H9 (cell line): ENCODE data around the gene SDHAF2. TPM values are rescaled to one million over a fixed set of nuclear protein-coding genes. Genes with fewer than 3 reads are reported as not detected.

Experiments used
- DNase-seq: peaks from one replicate; pipeline ENCODE4 v3.0.0-alpha.2; 2017
- H2AFZ ChIP-seq: one replicate; pipeline ENCODE4 v1.6.1; 2013; ENCODE audit warnings: mild to moderate bottlenecking, low read length, control low read depth, moderate library complexity
- H2AK5ac ChIP-seq: 2 replicates; pipeline ENCODE4 v1.6.1; 2013; ENCODE audit warnings: low read length, control low read depth, mixed read lengths; ENCODE audit not compliant: insufficient read length
- H2BK120ac ChIP-seq: one replicate; pipeline ENCODE4 v1.6.1; 2013; ENCODE audit warnings: low read depth, mild to moderate bottlenecking, low read length, control low read depth, inconsistent platforms; ENCODE audit not compliant: poor library complexity, severe bottlenecking
- H2BK12ac ChIP-seq: 2 replicates; pipeline ENCODE4 v1.6.1; 2013; ENCODE audit warnings: low read length, control low read depth, mixed read lengths, low read depth; ENCODE audit not compliant: insufficient read length
- H2BK15ac ChIP-seq: 2 replicates; pipeline ENCODE4 v1.6.1; 2013; ENCODE audit warnings: low read depth, low read length, control low read depth
- H2BK20ac ChIP-seq: one replicate; pipeline ENCODE4 v1.6.1; 2013; ENCODE audit warnings: low read depth, mild to moderate bottlenecking, low read length, control low read depth, inconsistent platforms; ENCODE audit not compliant: poor library complexity, severe bottlenecking
- H2BK5ac ChIP-seq: 2 replicates; pipeline ENCODE4 v1.6.1; 2013; ENCODE audit warnings: low read length, control low read depth, mixed read lengths; ENCODE audit not compliant: insufficient read length
- H3K14ac ChIP-seq: 2 replicates; pipeline ENCODE4 v1.6.1; 2013; ENCODE audit warnings: low read length, control low read depth; ENCODE audit not compliant: insufficient read depth
- H3K18ac ChIP-seq: 2 replicates; pipeline ENCODE4 v1.6.1; 2013; ENCODE audit warnings: low read depth, mild to moderate bottlenecking, mixed read lengths, low read length, control low read depth; ENCODE audit not compliant: insufficient read length
- H3K23ac ChIP-seq: 2 replicates; pipeline ENCODE4 v1.6.1; 2013; ENCODE audit warnings: low read length, control low read depth, mixed read lengths, low read depth; ENCODE audit not compliant: insufficient read length
- H3K23me2 ChIP-seq: 2 replicates; pipeline ENCODE4 v1.6.1; 2013; ENCODE audit warnings: low read depth, mild to moderate bottlenecking, mixed read lengths, low read length, control low read depth; ENCODE audit not compliant: insufficient read length, poor library complexity, severe bottlenecking
- H3K27ac ChIP-seq: 2 replicates; pipeline ENCODE4 v1.5.1; 2013; ENCODE audit warnings: low read length, control low read depth, mixed read lengths, low read depth; ENCODE audit not compliant: insufficient read length
- H3K27me3 ChIP-seq: 2 replicates; pipeline ENCODE4 v1.6.1; 2013; ENCODE audit warnings: low read length, control low read depth, inconsistent platforms; ENCODE audit not compliant: insufficient read depth
- H3K4ac ChIP-seq: 2 replicates; pipeline ENCODE4 v1.6.1; 2013; ENCODE audit warnings: low read depth, mild to moderate bottlenecking, control low read depth, inconsistent platforms, low read length, moderate library complexity
- H3K4me1 ChIP-seq: 2 replicates; pipeline ENCODE4 v1.6.1; 2013; ENCODE audit warnings: low read length, control low read depth, inconsistent platforms; ENCODE audit not compliant: insufficient read depth
- H3K4me2 ChIP-seq: 2 replicates; pipeline ENCODE4 v1.6.1; 2013; ENCODE audit warnings: low read length, control low read depth, mixed read lengths; ENCODE audit not compliant: insufficient read length, insufficient read depth
- H3K56ac ChIP-seq: 2 replicates; pipeline ENCODE4 v1.6.1; 2013; ENCODE audit warnings: low read depth, mild to moderate bottlenecking, mixed read lengths, low read length, control low read depth; ENCODE audit not compliant: insufficient read length
- H3K79me1 ChIP-seq: 2 replicates; pipeline ENCODE4 v1.6.1; 2013; ENCODE audit warnings: low read depth, mild to moderate bottlenecking, moderate library complexity, low read length, control low read depth, inconsistent platforms; ENCODE audit not compliant: insufficient read depth, poor library complexity, severe bottlenecking
- H3K79me2 ChIP-seq: 2 replicates; pipeline ENCODE4 v1.6.1; 2013; ENCODE audit warnings: low read length, control low read depth, inconsistent platforms; ENCODE audit not compliant: insufficient read depth
- H3K9ac ChIP-seq: 2 replicates; pipeline ENCODE4 v1.6.1; 2013; ENCODE audit warnings: low read length, control low read depth, mixed read lengths; ENCODE audit not compliant: insufficient read length; ENCODE audit errors: extremely low read depth
- H3K9me3 ChIP-seq: one replicate; pipeline ENCODE4 v1.6.1; 2013; ENCODE audit warnings: low read depth, low read length, inconsistent platforms; ENCODE audit not compliant: control insufficient read depth
- H3T11ph ChIP-seq: one replicate; pipeline ENCODE4 v1.6.1; 2013; ENCODE audit warnings: mild to moderate bottlenecking, low read length, control low read depth, inconsistent platforms
- H4K20me1 ChIP-seq: one replicate; pipeline ENCODE4 v1.6.1; 2013; ENCODE audit not compliant: control insufficient read depth, insufficient read length, insufficient read depth
- H4K5ac ChIP-seq: 2 replicates; pipeline ENCODE4 v1.6.1; 2013; ENCODE audit warnings: low read depth, mild to moderate bottlenecking, mixed read lengths, low read length, control low read depth; ENCODE audit not compliant: insufficient read length
- H4K8ac ChIP-seq: replicated peaks from 2 replicates; pipeline ENCODE4 v1.6.1; 2013; ENCODE audit warnings: low read length, control low read depth, mixed read lengths, low read depth; ENCODE audit not compliant: insufficient read length
- H4K91ac ChIP-seq: 2 replicates; pipeline ENCODE4 v1.6.1; 2013; ENCODE audit warnings: low read depth, mild to moderate bottlenecking, moderate library complexity, mixed read lengths, low read length, control low read depth; ENCODE audit not compliant: insufficient read length
- H3K27ac Mint-ChIP-seq, 3 experiments: 2 replicates in 2 of 3; 3 replicates in 1 of 3; pipeline ENCODE4 v1.8.0; 2020 to 2021; ENCODE audit warnings: mixed read lengths in 3 of 3, mild to moderate bottlenecking in 1 of 3, moderate library complexity in 1 of 3
- H3K27me3 Mint-ChIP-seq: 2 replicates; pipeline ENCODE4 v1.8.0; 2021; ENCODE audit warnings: low read depth, mild to moderate bottlenecking, moderate library complexity, mixed read lengths
- H3K36me3 Mint-ChIP-seq, 3 experiments: 2 replicates in 2 of 3; 3 replicates in 1 of 3; pipeline ENCODE4 v1.8.0; 2020 to 2021; ENCODE audit warnings: low read depth in 3 of 3, mixed read lengths in 3 of 3; ENCODE audit not compliant: insufficient read depth in 1 of 3
- H3K4me1 Mint-ChIP-seq, 2 experiments: 2 replicates each; pipeline ENCODE4 v1.8.0; 2020; ENCODE audit warnings: mixed read lengths in 2 of 2
- H3K4me3 Mint-ChIP-seq, 2 experiments: 2 replicates in 1 of 2; 3 replicates in 1 of 2; pipeline ENCODE4 v1.8.0; 2020 to 2021; ENCODE audit warnings: mild to moderate bottlenecking in 2 of 2, mixed read lengths in 2 of 2, moderate library complexity in 1 of 2
- H3K9me3 Mint-ChIP-seq, 2 experiments: 2 replicates in 1 of 2; 3 replicates in 1 of 2; pipeline ENCODE4 v1.8.0; 2020; ENCODE audit warnings: mild to moderate bottlenecking in 2 of 2, mixed read lengths in 2 of 2, moderate library complexity in 1 of 2
- WGBS: extraction: QIAGEN DNeasy Blood & Tissue Kit; methylation state at CpG from one replicate; pipeline ENCODE4 v1.1.7; 2013; ENCODE audit warnings: missing lambda C conversion rate, low lambda C conversion rate, mixed read lengths; ENCODE audit not compliant: insufficient read length; ENCODE audit errors: extremely low coverage; 5-methylcytosine and 5-hydroxymethylcytosine counted together
- total RNA-seq: library from RNA; stranded (reverse); gene quantifications from 2 replicates; pipeline ENCODE4 v1.2.1, GENCODE V29; 2021
- TF ChIP-seq, protein P1 (sequence below): fragments of 200-600 bp; sonication (generic); conservative IDR thresholded peaks from 3 replicates; pipeline ENCODE4 v1.8.0; 2021; ENCODE audit warnings: antibody characterized with exemption, mild to moderate bottlenecking

Gene SDHAF2
- total RNA-seq, 1 experiment from 2014 or later, result 41.8 TPM

DNA sequence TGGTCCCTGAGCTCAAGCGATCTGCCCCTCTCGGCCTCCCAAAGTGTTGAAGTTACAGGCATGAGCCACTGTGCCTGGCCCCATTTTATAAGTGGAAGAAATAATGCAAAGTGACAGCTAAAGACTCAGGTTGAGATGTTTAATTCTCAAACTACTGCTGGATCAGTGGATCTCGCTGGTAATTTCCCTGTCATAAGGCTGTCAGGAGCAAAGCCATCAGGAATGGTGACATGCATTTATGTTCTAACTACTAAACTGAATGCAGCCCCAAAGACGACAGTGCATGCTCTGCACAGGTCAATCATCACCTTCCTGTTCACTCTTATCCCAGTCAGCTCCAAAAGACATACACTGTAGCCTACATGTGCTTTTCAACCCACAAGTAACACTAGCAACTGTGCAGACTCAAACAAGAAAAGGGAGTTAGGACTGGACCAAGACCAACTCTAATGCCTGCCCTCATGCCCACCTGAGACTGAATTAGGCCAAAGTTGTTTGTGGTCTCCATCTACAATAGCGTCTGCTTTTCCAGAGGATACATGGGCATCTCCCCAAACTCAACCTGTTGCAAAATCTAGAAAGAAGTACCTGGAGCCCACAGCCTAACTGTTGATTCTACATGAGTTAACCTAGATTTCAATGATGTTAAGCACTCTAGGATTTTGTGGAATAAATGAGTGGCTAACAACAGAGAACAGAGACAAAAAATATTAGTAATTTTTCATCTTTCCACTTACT lies 22.8 kb upstream of the SDHAF2 start:
- H3K27me3 Mint-ChIP-seq, result no peaks in the 10 kb centered on the region
- H3K4me1 Mint-ChIP-seq, result no peaks in the 10 kb centered on the region
- Histone ChIP-seq H2AFZ (no peak overlapping the region), H3K18ac (no peak overlapping the region), H3K14ac (no peak overlapping the region), H4K20me1 (no peaks in the 10 kb centered on the region), H3K4ac (no peak overlapping the region), H4K8ac (no peak overlapping the region), H3K27me3 (no peaks in the 10 kb centered on the region), H4K91ac (no peak overlapping the region), H3K9ac (no peak overlapping the region), H3K79me1 (no peaks in the 10 kb centered on the region), H4K5ac (no peak overlapping the region), H2BK120ac (no peak overlapping the region), H3K4me2 (no peak overlapping the region), H3K27ac (no peak overlapping the region), H3K23ac (no peak overlapping the region), H2AK5ac (no peak overlapping the region), H2BK12ac (no peak overlapping the region), H3K79me2 (no peaks in the 10 kb centered on the region), H3K4me1 (no peaks in the 10 kb centered on the region), H3K56ac (no peak overlapping the region), H3K23me2 (no peaks in the 10 kb centered on the region), H3T11ph (no peak overlapping the region), H2BK5ac (no peak overlapping the region), H2BK20ac (no peak overlapping the region), H3K9me3 (no peaks in the 10 kb centered on the region), H2BK15ac (no peak overlapping the region)
- no peak for DNase-seq
- no CpG with 5 or more reads among the region's 5 CpGs for WGBS
- no peak overlapping the region for H3K27ac Mint-ChIP-seq
- H3K4me3 Mint-ChIP-seq, result no peak overlapping the region
- TF ChIP-seq, protein P1, sequence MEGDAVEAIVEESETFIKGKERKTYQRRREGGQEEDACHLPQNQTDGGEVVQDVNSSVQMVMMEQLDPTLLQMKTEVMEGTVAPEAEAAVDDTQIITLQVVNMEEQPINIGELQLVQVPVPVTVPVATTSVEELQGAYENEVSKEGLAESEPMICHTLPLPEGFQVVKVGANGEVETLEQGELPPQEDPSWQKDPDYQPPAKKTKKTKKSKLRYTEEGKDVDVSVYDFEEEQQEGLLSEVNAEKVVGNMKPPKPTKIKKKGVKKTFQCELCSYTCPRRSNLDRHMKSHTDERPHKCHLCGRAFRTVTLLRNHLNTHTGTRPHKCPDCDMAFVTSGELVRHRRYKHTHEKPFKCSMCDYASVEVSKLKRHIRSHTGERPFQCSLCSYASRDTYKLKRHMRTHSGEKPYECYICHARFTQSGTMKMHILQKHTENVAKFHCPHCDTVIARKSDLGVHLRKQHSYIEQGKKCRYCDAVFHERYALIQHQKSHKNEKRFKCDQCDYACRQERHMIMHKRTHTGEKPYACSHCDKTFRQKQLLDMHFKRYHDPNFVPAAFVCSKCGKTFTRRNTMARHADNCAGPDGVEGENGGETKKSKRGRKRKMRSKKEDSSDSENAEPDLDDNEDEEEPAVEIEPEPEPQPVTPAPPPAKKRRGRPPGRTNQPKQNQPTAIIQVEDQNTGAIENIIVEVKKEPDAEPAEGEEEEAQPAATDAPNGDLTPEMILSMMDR, result no peak
- H3K9me3 Mint-ChIP-seq, result no peaks in the 10 kb centered on the region
- H3K36me3 Mint-ChIP-seq, result peaks cover 43 to 95% (median 91%) of the 10 kb centered on the region in 3 experiments
